ENCODE data around the gene PANX2.
"Not testable (repeated sequence)": the region's sequence is repeated elsewhere in the genome, so short reads cannot be mapped to it uniquely, and the experiment has no call there.

PANX2 gene, protein sequence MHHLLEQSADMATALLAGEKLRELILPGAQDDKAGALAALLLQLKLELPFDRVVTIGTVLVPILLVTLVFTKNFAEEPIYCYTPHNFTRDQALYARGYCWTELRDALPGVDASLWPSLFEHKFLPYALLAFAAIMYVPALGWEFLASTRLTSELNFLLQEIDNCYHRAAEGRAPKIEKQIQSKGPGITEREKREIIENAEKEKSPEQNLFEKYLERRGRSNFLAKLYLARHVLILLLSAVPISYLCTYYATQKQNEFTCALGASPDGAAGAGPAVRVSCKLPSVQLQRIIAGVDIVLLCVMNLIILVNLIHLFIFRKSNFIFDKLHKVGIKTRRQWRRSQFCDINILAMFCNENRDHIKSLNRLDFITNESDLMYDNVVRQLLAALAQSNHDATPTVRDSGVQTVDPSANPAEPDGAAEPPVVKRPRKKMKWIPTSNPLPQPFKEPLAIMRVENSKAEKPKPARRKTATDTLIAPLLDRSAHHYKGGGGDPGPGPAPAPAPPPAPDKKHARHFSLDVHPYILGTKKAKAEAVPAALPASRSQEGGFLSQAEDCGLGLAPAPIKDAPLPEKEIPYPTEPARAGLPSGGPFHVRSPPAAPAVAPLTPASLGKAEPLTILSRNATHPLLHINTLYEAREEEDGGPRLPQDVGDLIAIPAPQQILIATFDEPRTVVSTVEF

DNA sequence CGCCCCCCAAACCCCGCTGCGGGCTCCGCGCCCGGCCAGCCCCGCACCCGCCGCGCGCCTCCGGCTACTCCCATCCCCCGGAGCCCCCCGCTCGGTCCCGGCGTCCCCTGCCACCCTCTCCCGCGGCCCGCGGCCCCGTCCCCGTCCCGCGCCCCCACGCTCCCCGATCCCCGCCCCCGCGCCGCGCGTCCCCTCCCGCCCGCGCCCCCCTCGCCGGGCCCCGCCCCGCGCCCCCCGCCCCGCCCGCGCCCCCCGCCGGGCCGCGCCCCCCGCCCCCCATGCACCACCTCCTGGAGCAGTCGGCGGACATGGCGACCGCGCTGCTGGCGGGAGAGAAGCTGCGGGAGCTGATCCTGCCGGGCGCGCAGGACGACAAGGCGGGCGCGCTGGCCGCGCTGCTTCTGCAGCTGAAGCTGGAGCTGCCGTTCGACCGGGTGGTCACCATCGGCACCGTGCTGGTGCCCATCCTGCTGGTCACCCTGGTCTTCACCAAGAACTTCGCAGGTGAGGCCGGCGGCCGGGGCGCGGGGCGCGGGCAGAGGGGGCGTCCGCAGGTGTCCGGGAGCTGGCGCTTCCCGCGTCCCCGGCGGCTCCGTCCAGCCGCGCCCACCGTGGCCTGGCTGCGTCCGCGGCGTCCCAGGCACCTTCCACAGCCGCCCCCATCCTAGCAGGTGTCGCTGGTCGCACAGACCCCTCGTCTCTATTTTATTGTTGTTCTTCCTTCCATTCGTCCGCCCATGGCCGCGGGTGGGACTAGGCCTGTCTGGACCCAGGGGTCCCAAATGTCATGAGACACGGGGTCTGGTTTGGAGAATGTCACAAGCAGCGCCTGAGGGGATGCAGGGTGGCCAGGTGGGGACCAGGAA, at the start of gene PANX2:
PANX2 (plus strand) TSS at position 279 of the 866 bp plus-strand sequence; CDS start at position 279, 0 bp downstream.
- no peak within 1 kb of the TSS for H3K27ac Mint-ChIP-seq
- no peak for DNase-seq (ENCODE audit: low spot score)
- no peaks in the 10 kb centered on the region for H3K9me3 Mint-ChIP-seq
- peak within 1 kb of the TSS; percentile 55 for H3K4me3 Mint-ChIP-seq
- H3K36me3 Mint-ChIP-seq (ENCODE audit: low read depth): no peaks in the 10 kb centered on the region
- peaks cover 26% of the 10 kb centered on the region for H3K27me3 Mint-ChIP-seq (ENCODE audit: low read depth)
- H3K4me1 Mint-ChIP-seq (ENCODE audit: low read depth): peaks cover 3% of the 10 kb centered on the region

DNA sequence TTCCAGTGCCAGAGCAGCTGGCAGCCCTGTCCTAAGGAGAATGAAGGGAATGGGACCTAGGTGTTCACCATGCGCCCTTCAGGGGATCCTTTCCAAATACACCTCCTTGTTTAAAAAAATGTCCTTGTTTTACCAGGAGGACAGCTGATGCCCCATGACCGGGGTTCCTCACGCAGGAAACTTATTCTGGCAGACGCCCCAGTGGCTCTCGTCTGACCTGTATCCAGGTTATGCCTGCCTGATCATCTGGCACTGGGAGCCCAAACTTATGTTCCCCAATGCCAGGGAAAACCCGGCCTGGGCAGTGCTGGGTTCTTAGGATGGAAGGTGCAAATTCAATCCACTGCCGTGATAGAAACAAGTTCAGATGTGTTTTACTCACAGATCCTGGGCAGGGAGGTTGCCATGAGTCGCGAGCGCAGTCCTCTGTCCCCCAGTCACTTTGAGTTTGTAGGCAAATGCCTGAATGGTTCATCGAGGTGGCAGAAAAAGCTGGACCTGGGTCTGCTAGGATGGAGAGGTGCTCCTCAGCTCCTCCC, 49.3 kb upstream of the PANX2 start:
- Mint-ChIP-seq H3K4me1 (ENCODE audit: low read depth) (no peaks in the 10 kb centered on the region), H3K27me3 (ENCODE audit: low read depth) (peaks cover 11% of the 10 kb centered on the region), H3K9me3 (peaks cover 6% of the 10 kb centered on the region), H3K36me3 (ENCODE audit: low read depth) (no peaks in the 10 kb centered on the region), H3K4me3 (no peak overlapping the region), H3K27ac (no peak overlapping the region)
- DNase-seq (ENCODE audit: low spot score): no peak

DNA sequence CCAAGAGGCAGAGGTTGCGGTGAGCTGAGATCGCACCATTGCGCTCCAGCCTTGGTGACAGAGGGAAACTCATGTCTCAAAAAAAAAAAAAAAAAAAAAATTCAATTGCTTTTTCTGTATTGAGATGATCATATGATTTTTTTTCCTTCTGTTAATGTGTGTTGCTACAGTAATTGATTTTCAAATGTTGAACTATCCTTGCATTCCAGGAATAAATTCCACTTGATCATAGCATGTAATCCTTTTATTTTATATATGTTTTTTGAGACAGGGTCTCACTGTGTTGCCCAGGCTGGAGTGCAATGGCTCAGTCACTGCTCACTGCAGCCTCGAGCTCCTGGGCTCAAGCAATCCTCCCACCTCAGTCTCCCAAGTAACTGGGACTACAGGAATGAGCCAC, 47.4 kb upstream of the PANX2 start:
- H3K4me1 Mint-ChIP-seq (ENCODE audit: low read depth): no peaks in the 10 kb centered on the region
- no peaks in the 10 kb centered on the region for H3K36me3 Mint-ChIP-seq (ENCODE audit: low read depth)
- H3K9me3 Mint-ChIP-seq: peaks cover 6% of the 10 kb centered on the region
- no peak overlapping the region for H3K27ac Mint-ChIP-seq
- no peak overlapping the region for H3K4me3 Mint-ChIP-seq
- H3K27me3 Mint-ChIP-seq (ENCODE audit: low read depth): peaks cover 11% of the 10 kb centered on the region
- no peak for DNase-seq (ENCODE audit: low spot score)

DNA sequence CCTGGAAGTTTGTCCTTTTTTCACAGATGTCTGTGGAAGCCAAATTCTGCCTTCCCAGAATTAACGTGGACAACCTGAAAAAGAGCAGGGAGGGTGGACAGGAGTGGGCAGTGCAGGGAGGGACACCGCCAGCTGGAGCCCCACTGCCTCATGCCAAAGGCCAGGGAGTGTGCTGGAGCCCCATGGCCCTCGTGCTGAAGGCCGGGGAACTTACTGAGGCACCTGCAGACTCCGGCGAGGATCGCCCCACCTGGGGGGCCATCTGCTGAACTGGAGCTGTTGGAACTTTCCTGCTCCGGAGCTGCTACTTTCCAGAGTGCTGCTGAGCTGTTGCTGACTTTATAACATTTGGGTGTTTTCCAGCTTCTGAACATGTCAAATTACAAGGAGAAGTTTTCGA, 45.5 kb upstream of the PANX2 start:
- H3K9me3 Mint-ChIP-seq: peaks cover 6% of the 10 kb centered on the region
- no peaks in the 10 kb centered on the region for H3K36me3 Mint-ChIP-seq (ENCODE audit: low read depth)
- H3K27me3 Mint-ChIP-seq (ENCODE audit: low read depth): peaks cover 14% of the 10 kb centered on the region
- no peak for DNase-seq (ENCODE audit: low spot score)
- H3K4me3 Mint-ChIP-seq: no peak overlapping the region
- no peak overlapping the region for H3K27ac Mint-ChIP-seq
- H3K4me1 Mint-ChIP-seq (ENCODE audit: low read depth): no peaks in the 10 kb centered on the region

DNA sequence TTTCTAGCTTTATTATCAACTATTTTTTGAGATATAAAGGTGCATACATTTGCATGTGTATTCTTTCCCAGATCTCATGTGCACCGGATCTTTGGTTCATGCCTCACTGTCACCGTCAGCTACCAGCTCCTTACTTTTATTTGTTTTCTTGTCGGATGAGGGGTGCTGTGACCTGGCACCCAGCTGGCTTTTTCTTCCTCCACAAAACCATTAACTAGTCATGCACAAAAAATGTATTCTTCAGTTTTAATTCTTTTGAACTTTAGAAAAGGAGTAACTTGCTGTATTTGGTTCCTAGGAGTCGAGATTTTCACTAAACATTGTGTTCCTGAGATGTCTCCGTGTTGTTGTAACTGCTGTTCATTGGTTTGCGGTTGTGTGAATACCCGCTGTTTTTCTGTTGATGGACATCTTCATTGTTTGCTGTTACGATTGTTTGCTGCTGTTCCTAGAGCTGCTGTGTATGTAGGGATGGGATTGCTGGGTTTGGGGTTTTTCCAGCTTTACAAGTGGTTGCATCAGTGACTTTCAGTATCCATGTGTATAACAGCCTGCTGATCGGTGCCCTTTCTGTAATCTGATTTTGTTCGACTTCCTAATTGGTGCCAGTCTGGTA, 41.3 kb upstream of the PANX2 start:
- H3K36me3 Mint-ChIP-seq (ENCODE audit: low read depth): no peaks in the 10 kb centered on the region
- no peak overlapping the region for H3K4me3 Mint-ChIP-seq
- H3K4me1 Mint-ChIP-seq (ENCODE audit: low read depth): no peaks in the 10 kb centered on the region
- DNase-seq (ENCODE audit: low spot score): no peak
- H3K27ac Mint-ChIP-seq: no peak overlapping the region
- peaks cover under 1% of the 10 kb centered on the region for H3K9me3 Mint-ChIP-seq
- H3K27me3 Mint-ChIP-seq (ENCODE audit: low read depth): peaks cover 21% of the 10 kb centered on the region

DNA sequence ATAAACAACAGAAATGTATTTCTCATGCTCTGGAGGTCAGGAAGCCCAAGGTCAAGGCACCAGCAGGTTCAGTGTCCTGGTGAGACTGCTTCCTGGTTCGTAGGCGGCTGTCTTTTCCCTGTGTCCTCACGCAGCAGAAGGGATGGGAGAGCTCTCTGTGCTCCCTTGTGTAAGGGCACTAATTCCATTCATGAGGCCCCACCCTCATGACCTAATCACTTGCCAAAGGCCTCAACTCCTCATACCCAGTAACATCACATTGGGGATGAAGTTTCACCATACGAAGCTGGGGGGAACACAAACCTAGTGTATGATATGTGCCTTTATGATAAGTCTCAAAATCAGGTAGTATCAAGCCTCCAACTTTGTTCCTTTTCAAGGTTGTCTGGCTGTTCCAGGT, 38.6 kb upstream of the PANX2 start:
- Mint-ChIP-seq H3K36me3 (ENCODE audit: low read depth) (no peaks in the 10 kb centered on the region), H3K4me1 (ENCODE audit: low read depth) (no peaks in the 10 kb centered on the region), H3K27ac (no peak overlapping the region), H3K4me3 (no peak overlapping the region), H3K27me3 (ENCODE audit: low read depth) (peaks cover 32% of the 10 kb centered on the region), H3K9me3 (no peaks in the 10 kb centered on the region)
- no peak for DNase-seq (ENCODE audit: low spot score)

DNA sequence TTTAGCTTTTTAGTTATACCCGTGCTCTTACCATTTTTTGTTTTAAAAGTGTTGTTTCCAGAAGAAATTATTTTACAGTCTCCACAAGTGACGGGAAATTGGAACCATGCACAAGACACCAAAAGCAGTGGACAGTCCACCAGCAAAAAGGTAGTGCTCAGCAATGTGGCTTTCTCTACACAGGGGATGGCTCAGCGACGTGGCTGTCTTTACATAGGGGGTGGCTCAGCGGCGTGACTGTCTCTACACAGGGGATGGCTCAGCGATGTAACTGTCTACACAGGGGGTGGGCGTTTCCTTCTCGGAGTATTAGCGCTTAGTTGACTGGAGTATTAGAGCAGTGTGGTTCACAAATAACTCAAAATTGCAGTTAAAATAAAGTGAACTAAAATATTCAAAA, 36.0 kb upstream of the PANX2 start:
- no peak for DNase-seq (ENCODE audit: low spot score)
- Mint-ChIP-seq H3K27me3 (ENCODE audit: low read depth) (peaks cover 32% of the 10 kb centered on the region), H3K9me3 (no peaks in the 10 kb centered on the region), H3K27ac (no peak overlapping the region), H3K4me3 (no peak overlapping the region), H3K36me3 (ENCODE audit: low read depth) (no peaks in the 10 kb centered on the region), H3K4me1 (ENCODE audit: low read depth) (no peaks in the 10 kb centered on the region)

DNA sequence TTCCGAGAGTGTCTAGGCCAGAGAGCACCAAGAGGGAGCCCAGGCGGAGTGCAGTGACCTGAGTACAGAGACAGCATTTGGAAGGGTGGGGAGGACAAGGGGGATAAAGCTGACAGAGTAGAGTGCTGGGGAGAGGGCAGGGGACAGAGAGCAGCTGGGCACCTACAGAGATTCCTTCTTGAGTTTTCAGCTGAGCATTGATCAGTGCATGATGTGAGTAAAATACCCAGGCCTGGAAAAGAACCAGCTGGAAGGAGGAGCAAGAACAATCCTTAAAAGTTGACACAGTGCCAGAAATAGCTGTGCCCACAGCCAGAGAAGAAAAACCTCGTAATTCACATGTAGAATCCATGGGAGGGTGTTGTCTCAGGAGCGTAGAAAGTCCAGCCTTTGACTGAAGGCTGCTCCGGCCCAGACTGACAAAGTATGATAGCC, 33.9 kb upstream of the PANX2 start:
- no peaks in the 10 kb centered on the region for H3K9me3 Mint-ChIP-seq

DNA sequence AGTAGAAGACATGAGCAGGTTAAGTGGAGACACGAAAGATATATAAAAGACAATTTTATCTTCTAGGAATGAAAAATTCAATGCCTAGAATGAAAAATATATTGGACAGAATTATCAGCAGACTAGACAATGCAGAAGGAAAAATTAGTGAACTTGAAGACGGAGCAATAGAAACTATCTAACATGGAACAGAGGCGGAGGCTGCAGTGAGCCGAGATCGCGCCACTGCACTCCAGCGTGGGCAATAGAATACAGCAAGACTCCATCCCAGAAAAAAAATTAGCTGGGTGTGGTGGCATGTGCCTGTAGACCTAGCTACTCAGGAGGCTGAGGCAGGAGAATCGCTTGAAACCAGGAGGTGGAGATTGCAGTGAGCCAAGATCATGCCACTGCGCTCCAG, 33.3 kb upstream of the PANX2 start:
- not testable (repeated sequence) for DNase-seq (ENCODE audit: low spot score); H3K27ac Mint-ChIP-seq; H3K4me1 Mint-ChIP-seq (ENCODE audit: low read depth); H3K4me3 Mint-ChIP-seq; H3K36me3 Mint-ChIP-seq (ENCODE audit: low read depth); H3K9me3 Mint-ChIP-seq
- H3K27me3 Mint-ChIP-seq (ENCODE audit: low read depth): peaks cover 20% of the 10 kb centered on the region

More for the DNA sequence above, 33.9 kb upstream of the PANX2 start:
- H3K4me3 Mint-ChIP-seq: no peak overlapping the region
- peaks cover 23% of the 10 kb centered on the region for H3K27me3 Mint-ChIP-seq (ENCODE audit: low read depth)
- H3K4me1 Mint-ChIP-seq (ENCODE audit: low read depth): no peaks in the 10 kb centered on the region
- no peak overlapping the region for H3K27ac Mint-ChIP-seq
- no peaks in the 10 kb centered on the region for H3K36me3 Mint-ChIP-seq (ENCODE audit: low read depth)
- no peak for DNase-seq (ENCODE audit: low spot score)

DNA sequence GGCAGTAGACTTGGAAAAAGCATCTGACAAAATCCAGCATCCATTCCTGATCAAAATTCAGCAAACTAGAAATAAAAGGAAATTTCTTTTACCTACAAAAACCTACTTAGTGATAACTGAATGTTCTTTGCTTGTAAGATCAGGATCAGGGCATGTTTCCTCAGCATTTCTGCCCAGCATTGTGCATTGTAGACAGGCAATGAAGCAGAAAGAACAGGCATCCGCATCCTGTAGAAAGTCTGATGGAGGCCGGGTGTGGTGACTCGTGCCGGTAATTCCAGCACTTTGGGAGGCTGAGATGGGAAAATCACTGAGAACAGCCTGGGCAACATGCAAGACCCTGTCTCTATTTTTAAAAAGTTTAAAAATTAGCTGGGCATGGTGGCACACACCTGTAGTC, 32.5 kb upstream of the PANX2 start:
- Mint-ChIP-seq H3K4me3 (no peak overlapping the region), H3K9me3 (no peaks in the 10 kb centered on the region), H3K27me3 (ENCODE audit: low read depth) (peaks cover 24% of the 10 kb centered on the region), H3K27ac (no peak overlapping the region), H3K4me1 (ENCODE audit: low read depth) (no peaks in the 10 kb centered on the region), H3K36me3 (ENCODE audit: low read depth) (no peaks in the 10 kb centered on the region)
- no peak for DNase-seq (ENCODE audit: low spot score)

DNA sequence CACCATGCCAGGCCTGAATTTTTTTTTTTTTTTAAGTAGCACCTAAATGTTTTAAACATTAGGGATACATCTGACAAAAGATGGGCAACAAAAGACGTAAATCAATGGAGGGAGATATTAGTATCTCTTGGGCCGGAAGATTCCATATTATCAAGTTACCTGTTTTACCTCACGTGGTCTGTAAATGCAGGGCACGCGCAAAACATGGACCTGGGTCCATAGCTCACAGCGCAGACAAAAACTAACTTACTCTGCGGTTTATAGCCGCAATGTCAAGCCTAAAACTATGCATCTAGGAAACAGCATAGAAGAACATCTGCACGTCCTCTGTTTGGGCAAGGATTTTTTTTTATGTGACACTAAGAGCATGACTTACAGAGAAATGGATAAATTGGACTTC, 31.5 kb upstream of the PANX2 start:
- no peaks in the 10 kb centered on the region for H3K9me3 Mint-ChIP-seq
- no peak for DNase-seq (ENCODE audit: low spot score)

DNA sequence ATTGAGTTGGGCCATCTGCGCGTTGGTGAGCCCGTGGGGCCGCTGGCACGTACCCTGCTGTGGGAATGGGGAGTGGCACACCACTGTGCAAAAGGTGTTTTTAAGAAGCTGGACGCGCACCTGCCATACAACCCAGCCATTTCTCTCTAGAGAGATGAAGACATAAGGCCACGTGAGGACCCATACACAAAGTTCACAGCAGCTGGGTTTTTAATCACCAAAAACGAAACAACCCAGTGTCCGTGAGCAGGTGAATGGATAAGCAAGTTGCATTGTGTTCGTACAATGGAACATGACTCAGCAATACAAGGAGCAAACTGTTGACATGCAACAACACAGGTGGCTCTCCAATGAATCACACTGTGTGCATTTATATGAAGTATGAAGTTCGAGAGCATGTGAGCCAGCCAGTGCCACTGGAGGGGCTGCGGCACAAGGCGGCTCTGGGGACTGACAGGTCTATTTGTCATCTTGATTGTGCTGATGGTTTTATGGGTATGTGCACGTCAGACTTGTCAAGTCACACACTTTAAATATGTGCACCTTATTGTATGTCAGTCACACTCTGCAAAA, 30.6 kb upstream of the PANX2 start:
- no peak overlapping the region for H3K27ac Mint-ChIP-seq
- DNase-seq (ENCODE audit: low spot score): no peak

More for the DNA sequence above, 31.5 kb upstream of the PANX2 start:
- no peaks in the 10 kb centered on the region for H3K36me3 Mint-ChIP-seq (ENCODE audit: low read depth)
- H3K27ac Mint-ChIP-seq: no peak overlapping the region
- H3K4me3 Mint-ChIP-seq: no peak overlapping the region
- no peaks in the 10 kb centered on the region for H3K4me1 Mint-ChIP-seq (ENCODE audit: low read depth)
- peaks cover 26% of the 10 kb centered on the region for H3K27me3 Mint-ChIP-seq (ENCODE audit: low read depth)

DNA sequence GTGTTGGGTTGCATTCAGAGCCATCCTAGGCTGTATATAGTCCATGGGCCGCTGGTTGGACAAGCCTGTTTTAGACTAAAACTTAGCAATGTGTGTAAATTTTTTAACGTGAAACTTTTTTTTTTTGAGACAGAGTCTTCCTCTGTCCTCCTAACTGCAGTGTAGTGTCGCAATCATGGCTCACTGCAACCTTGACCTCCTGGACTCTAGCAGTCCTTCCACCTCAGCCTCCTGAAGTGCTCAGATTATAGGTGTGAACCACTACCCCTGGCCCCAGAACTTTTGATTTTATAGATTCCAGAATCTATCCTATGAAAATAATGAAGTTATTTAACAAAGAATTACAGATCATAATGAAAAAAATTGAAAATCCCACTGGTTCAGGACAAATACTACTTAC, 29.9 kb upstream of the PANX2 start:
- H3K27me3 Mint-ChIP-seq (ENCODE audit: low read depth): peaks cover 21% of the 10 kb centered on the region
- H3K36me3 Mint-ChIP-seq (ENCODE audit: low read depth): no peaks in the 10 kb centered on the region
- no peak overlapping the region for H3K4me3 Mint-ChIP-seq
- no peak for DNase-seq (ENCODE audit: low spot score)
- no peaks in the 10 kb centered on the region for H3K9me3 Mint-ChIP-seq
- H3K4me1 Mint-ChIP-seq (ENCODE audit: low read depth): no peaks in the 10 kb centered on the region
- no peak overlapping the region for H3K27ac Mint-ChIP-seq

More for the DNA sequence above, 30.6 kb upstream of the PANX2 start:
- Mint-ChIP-seq H3K9me3 (no peaks in the 10 kb centered on the region), H3K4me3 (no peak overlapping the region), H3K36me3 (ENCODE audit: low read depth) (no peaks in the 10 kb centered on the region), H3K4me1 (ENCODE audit: low read depth) (no peaks in the 10 kb centered on the region), H3K27me3 (ENCODE audit: low read depth) (peaks cover 21% of the 10 kb centered on the region)
